MV-4-11 (cell line): ENCODE results near the gene KCNC4.

Experiments used
- DNase-seq: peaks from one replicate; lab custom pipeline; 2025; lab: John Stamatoyannopoulos, UW

Gene KCNC4

GRCh38 chr1:110209715-110210603 lies at the start of gene KCNC4:
TSS of gene KCNC4 (plus strand) at chr1:110210314. CDS start at chr1:110211500, 1,186 bp downstream.
- DNase-seq, result peak; percentile 79

- DNase-seq, result no peak
Observed at GRCh38 chr1:110160538-110161100, 49.5 kb upstream of the KCNC4 start.

GRCh38 chr1:110161165-110161564 lies 48.9 kb upstream of the KCNC4 start:
- no peak for DNase-seq

DNA sequence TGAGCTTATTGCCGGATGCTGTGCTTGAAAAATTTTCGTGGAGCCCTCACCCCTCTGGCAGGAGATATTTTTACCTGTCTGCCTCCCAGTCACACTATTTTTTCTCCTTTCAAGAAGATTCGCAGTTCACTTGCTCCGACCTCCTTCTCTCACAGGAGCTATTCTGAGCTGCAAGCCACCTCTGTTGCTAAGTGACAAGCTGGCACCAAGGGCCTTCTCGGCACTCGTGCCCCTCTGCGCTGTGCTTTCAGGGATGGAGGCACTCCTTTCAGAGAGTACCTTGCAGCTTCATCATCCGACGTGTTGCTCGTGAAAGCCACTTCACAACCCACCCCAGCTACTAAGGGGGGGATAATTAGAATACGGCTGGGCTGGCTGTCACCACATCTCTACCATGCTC lies 48.3 kb upstream of the KCNC4 start:
- no peak for DNase-seq

DNA sequence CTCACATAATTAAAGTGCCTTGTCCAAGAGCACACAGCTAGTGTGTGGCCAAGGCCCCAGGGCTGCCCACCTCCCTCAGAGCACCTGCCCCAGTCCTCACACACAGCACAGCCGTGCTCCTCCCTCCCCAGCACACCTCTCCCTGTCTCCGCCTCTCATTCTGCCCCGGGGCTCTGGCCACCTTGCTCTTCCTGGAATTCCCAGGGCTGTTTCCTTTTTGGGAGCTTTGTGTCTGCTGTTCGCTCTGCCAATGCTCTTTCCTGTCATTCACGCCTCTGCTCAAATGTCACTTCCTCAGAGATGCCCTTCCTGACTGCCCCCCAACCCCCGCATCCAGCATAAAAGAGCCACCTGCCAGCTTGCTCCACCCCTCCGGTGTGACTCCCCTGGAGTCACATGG lies 46.5 kb upstream of the KCNC4 start:
- DNase-seq, result no peak

- peak; percentile 24 for DNase-seq
Observed at GRCh38 chr1:110164725-110165350, 45.3 kb upstream of the KCNC4 start.

DNA sequence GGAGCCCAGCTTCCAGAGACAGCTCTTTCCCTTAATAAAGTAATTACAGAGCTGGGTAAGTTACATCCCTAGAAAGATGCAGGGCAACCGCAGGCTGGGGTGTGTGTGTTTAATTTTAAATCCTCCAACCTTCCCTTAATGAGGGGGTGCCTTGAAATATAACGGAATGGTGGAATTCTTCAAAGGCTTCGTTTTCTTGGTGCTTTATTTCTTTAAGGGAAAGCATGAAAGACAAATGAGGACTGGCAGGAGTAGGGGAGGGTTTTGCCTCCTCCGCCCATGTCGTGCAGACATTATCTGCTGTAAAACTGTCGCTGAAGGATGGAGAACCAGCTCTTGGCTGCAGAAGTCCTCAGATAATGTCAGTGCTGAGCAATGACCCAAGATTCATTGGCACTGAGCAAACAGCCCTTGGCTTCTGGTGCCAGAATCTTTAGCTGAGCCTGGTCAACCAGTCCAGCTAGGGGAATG lies 44.3 kb upstream of the KCNC4 start:
- no peak for DNase-seq

DNA sequence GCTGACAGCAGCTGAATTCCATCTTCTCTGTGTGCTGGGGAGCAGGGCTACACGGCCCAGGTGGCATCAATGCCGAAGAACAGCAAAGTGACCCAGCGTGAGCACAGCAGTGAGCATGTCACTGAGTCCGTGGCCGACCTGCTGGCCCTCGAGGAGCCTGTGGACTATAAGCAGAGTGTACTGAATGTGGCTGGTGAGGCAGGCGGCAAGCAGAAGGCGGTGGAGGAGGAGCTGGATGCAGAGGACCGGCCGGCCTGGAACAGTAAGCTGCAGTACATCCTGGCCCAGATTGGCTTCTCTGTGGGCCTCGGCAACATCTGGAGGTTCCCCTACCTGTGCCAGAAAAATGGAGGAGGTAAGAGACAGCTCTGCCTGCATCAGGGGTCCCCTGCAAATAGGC lies 43.3 kb upstream of the KCNC4 start:
- DNase-seq, result no peak

- DNase-seq, result no peak
Observed at GRCh38 chr1:110170766-110171733, 39.1 kb upstream of the KCNC4 start.

DNA sequence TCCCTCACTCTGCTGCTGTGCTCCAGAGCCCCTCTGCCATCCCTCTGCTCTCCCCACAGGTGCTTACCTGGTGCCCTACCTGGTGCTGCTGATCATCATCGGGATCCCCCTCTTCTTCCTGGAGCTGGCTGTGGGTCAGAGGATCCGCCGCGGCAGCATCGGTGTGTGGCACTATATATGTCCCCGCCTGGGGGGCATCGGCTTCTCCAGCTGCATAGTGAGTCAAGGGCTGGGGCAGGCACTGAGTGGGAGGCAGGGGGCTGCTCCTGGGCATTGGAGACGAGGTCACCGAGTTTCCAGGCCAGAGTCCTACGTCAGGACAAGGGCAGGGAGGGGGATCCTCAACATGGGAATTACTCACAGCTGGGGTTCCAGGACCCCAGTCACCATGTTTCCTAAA lies 38.1 kb upstream of the KCNC4 start:
- no peak for DNase-seq

- DNase-seq, result no peak
Observed at GRCh38 chr1:110173466-110174105, 36.5 kb upstream of the KCNC4 start.

- DNase-seq, result no peak
Observed at GRCh38 chr1:110174961-110175360, 35.2 kb upstream of the KCNC4 start.

DNA sequence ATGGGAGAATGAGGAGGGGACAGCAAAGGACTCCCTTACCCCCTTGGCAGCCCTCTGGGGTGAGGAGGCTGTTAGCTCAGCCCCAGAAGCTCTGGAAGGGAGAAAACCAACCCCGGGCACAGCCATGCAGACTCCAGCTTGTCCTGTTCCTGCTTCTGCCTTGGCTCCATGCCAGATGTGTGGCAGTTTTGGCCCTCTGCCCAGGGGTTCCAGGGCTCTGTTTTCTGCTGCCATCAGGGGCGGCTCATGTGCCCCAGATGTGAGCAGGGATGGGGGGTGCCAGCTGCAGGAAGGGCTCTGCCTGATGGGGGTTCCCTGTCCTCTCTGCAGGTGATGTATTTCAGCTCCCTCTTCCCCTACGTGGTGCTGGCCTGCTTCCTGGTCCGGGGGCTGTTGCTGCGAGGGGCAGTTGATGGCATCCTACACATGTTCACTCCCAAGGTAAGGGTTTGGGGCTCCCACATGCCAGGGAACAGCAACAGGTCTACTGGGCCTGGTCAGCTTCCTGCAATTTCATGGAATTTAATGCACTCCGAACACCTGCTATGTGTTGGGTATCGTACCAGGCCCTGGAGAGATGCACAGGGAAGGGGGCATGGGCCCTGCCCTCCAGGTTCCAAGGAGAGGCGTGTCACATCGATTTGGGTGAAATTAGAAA lies 33.7 kb upstream of the KCNC4 start:
- peak; percentile 5 for DNase-seq

DNA sequence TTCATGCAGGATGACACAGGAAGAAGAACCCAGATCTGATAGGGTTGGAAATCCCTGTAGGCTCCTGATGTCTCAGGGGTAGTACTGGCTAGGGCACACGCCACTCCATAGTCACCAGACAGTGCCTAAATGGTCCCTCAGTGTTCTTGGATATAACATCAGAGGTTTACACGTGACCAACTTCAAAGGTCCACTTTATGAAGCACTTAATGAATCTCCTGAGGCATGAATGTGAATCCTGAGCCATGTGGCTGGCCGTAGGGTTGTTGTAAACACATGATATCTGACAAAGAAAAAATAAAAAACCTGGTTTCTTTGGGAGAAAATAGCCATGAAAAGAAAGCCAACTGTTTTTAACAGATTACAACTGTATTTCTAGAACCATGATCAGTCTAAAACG lies 32.3 kb upstream of the KCNC4 start:
- no peak for DNase-seq

GRCh38 chr1:110183642-110184167 lies 26.4 kb upstream of the KCNC4 start:
- DNase-seq, result no peak

- DNase-seq, result no peak
Observed at GRCh38 chr1:110184446-110184845, 25.7 kb upstream of the KCNC4 start.

DNA sequence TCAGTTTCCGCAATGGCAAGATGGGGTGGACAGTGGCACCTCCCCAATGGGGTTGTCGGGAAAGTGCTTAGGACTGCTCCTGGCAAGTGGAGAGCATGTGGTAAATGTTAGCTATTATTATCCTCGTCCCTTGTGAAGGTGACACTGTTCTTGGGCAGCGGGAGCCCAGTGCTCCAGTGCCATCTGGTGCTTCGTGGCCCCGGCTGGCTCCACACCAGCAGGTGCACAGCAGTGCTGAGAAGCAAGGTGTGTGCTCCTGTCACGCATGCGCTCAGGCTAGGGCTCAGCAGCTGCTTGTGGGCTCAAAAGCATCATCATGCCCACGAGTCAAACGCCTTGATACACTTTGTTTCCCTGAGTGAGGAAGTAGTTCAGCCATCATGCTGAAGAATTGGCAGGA lies 24.9 kb upstream of the KCNC4 start:
- no peak for DNase-seq

DNA sequence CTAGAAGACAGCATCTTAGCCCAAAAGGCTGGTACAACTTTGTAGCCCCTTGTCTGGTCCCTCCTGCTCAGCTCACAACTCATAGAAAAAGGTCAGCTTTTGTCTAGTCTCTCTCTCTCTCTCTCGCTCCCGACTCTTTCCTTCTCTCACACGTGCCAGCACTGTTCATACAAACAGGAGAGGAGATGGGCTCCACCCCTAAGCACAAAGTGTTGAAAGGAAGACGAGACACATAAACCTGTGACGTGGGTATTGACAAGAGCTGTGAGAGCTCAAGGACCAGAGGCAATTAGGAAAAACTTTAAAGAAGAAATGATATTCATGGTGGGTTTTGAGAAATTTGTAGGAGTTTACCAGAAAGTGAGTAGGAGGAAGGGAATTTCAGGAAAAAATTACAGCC lies 23.6 kb upstream of the KCNC4 start:
- no peak for DNase-seq

GRCh38 chr1:110187139-110187890 lies 22.8 kb upstream of the KCNC4 start:
- DNase-seq, result no peak
